IMR-90 (cell line): ENCODE data around the gene PCCB.

ENCODE experiments used
- CTCF ChIP-seq: conservative IDR thresholded peaks from 2 replicates; pipeline ENCODE4 v1.5.1; 2012; ENCODE audit warnings: mild to moderate bottlenecking, low read depth, low read length, improper control_type of control experiment
- FOS ChIP-seq: fragments of 150-350 bp; IDR thresholded peaks from 2 replicates; pipeline ENCODE4 v1.6.1; 2016; ENCODE audit warnings: low read depth, low read length
- MAFK ChIP-seq: IDR thresholded peaks from 2 replicates; pipeline ENCODE4 v1.6.1; 2012; ENCODE audit warnings: low read depth, low read length, improper control_type of control experiment
- POLR2A ChIP-seq: IDR thresholded peaks from 2 replicates; pipeline ENCODE4 v1.6.1; 2012; ENCODE audit warnings: mild to moderate bottlenecking, low read depth, low read length
- RCOR1 ChIP-seq: IDR thresholded peaks from 2 replicates; pipeline ENCODE4 v1.6.1; 2012; ENCODE audit warnings: mild to moderate bottlenecking, low read length, improper control_type of control experiment; ENCODE audit not compliant: insufficient replicate concordance
- SMC3 ChIP-seq: fragments of 150-350 bp; IDR thresholded peaks from 2 replicates; pipeline ENCODE4 v1.6.1; 2016; ENCODE audit warnings: low read depth, mild to moderate bottlenecking, antibody characterized with exemption, low read length, moderate library complexity

- no peak for TF ChIP-seq CTCF
- TF ChIP-seq MAFK, result no peak
- TF ChIP-seq FOS, result no peak
- TF ChIP-seq RCOR1, result no peak
- TF ChIP-seq POLR2A, result no peak
- TF ChIP-seq SMC3, result no peak
Measured at GRCh38 chr3:136329593-136329992, 79.5 kb downstream of the PCCB start.
